Nephron (organoid): ENCODE results near the gene PRG2.
"Not testable (repeated sequence)": the region's sequence is repeated elsewhere in the genome, so short reads cannot be mapped to it uniquely, and the experiment has no call there.

Source experiments
- H3K27ac Mint-ChIP-seq, 3 experiments: 2 replicates each; pipeline ENCODE4 v1.8.0; 2020; ENCODE audit warnings: mixed read lengths in 3 of 3, mild to moderate bottlenecking in 2 of 3, moderate library complexity in 1 of 3
- H3K27me3 Mint-ChIP-seq: 2 replicates; pipeline ENCODE4 v1.8.0; 2021; ENCODE audit warnings: low read depth, mild to moderate bottlenecking, moderate library complexity, mixed read lengths
- H3K36me3 Mint-ChIP-seq: 2 replicates; pipeline ENCODE4 v1.8.0; 2020; ENCODE audit warnings: low read depth, mixed read lengths
- H3K4me1 Mint-ChIP-seq: 2 replicates; pipeline ENCODE4 v1.8.0; 2020; ENCODE audit warnings: mixed read lengths
- H3K4me3 Mint-ChIP-seq, 3 experiments: 2 replicates each; pipeline ENCODE4 v1.8.0; 2020; ENCODE audit warnings: mild to moderate bottlenecking in 3 of 3, mixed read lengths in 3 of 3, moderate library complexity in 2 of 3
- H3K9me3 Mint-ChIP-seq: 2 replicates; pipeline ENCODE4 v1.8.0; 2020; ENCODE audit warnings: mixed read lengths
- TF ChIP-seq, protein P1 (sequence below), 3 experiments: fragments of 200-600 bp; sonication (generic); IDR thresholded peaks; one replicate each; pipeline ENCODE4 v1.5.0; 2021; ENCODE audit warnings: antibody characterized with exemption in 3 of 3; ENCODE audit not compliant: unreplicated experiment in 3 of 3

The PRG2 gene

DNA sequence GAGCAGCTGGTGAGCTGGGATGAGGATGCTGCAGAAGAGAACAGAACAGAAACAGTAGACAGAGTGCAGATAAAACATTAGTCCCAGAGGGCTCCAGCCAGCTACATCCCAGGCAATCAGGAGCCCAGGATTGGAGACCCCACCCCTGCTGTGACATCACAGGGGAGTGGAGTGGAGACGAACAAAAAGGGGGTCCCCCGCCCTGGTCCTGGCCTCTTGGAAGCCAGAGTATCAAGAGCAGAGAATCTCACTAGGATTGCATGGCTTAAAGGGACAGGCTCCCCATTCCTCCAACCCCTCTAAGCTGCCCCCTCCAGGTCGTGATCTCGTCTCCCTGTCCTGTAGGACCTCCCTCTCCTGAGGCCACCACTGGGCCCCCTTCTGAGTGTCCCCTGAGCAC lies 52.3 kb downstream of the PRG2 start, which contains the start of gene P2RX3:
P2RX3 (plus strand) TSS at position 211 of the 400 bp plus-strand sequence. CDS start 199 bp downstream, outside the sequence.
- TF ChIP-seq, protein P1, sequence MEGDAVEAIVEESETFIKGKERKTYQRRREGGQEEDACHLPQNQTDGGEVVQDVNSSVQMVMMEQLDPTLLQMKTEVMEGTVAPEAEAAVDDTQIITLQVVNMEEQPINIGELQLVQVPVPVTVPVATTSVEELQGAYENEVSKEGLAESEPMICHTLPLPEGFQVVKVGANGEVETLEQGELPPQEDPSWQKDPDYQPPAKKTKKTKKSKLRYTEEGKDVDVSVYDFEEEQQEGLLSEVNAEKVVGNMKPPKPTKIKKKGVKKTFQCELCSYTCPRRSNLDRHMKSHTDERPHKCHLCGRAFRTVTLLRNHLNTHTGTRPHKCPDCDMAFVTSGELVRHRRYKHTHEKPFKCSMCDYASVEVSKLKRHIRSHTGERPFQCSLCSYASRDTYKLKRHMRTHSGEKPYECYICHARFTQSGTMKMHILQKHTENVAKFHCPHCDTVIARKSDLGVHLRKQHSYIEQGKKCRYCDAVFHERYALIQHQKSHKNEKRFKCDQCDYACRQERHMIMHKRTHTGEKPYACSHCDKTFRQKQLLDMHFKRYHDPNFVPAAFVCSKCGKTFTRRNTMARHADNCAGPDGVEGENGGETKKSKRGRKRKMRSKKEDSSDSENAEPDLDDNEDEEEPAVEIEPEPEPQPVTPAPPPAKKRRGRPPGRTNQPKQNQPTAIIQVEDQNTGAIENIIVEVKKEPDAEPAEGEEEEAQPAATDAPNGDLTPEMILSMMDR (IDR thresholded peaks at IDR 0.05; ENCODE audit: unreplicated experiment in 3 of 3), result no peak
- Mint-ChIP-seq H3K27ac (peak within 1 kb of the TSS; percentile 80 to 90 (median 89)), H3K9me3 (no peaks in the 10 kb centered on the region), H3K4me1 (peaks cover 71% of the 10 kb centered on the region), H3K36me3 (peaks cover 8% of the 10 kb centered on the region), H3K27me3 (no peaks in the 10 kb centered on the region), H3K4me3 (peak within 1 kb of the TSS; percentile 33 to 79 (median 71))

DNA sequence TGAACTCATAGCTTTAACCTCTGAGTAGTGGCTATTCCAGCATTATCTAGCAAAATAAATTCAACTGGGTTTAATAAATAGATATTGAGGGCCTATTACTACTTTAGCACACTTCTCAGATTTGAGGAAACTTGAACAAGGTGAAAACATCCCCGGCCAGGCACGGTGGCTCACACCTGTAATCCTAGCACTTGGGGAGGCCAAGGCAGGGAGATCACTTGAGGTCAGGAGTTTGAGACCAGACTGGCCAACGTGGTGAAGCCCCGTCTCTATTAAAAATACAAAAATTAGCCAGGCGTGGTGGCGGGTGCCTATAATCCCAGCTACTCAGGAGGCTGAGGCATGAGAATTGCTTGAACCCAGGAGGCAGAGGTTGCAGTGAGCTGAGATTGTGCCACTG lies 53.6 kb downstream of the PRG2 start:
- peaks cover 19% of the 10 kb centered on the region for H3K36me3 Mint-ChIP-seq
- H3K4me1 Mint-ChIP-seq, result peaks cover 65% of the 10 kb centered on the region
- H3K27ac Mint-ChIP-seq, result peak overlapping the region; percentile 96 to 99 (median 98)
- H3K9me3 Mint-ChIP-seq, H3K27me3 Mint-ChIP-seq: not testable (repeated sequence)
- H3K4me3 Mint-ChIP-seq, result peak overlapping the region; percentile 87 to 91 (median 91)
